RWPE1 (cell line): ENCODE results near the gene FCN1.

Experiments used
- CTCF ChIA-PET: fragments of 350-600 bp; sonication (Branson Sonifier 250); formaldehyde crosslinking; extraction: SDS; loops from one replicate; lab custom pipeline; 2021; lab: Yijun Ruan, JAX
- POLR2A ChIA-PET: fragments of 400-600 bp; formaldehyde crosslinking; extraction: SDS; loops from one replicate; lab custom pipeline; 2020; ENCODE audit warnings: antibody characterized with exemption; ENCODE audit not compliant: low non-redundant PET; lab: Yijun Ruan, JAX
- DNase-seq: peaks from one replicate; pipeline ENCODE4 v3.0.0; 2012; ENCODE audit warnings: low spot score
- H3K27ac ChIP-seq: fragments of 450-650 bp; 2 replicates; pipeline ENCODE4 v1.5.1; 2017
- CTCF ChIP-seq: fragments of 450-650 bp; conservative IDR thresholded peaks from 2 replicates; pipeline ENCODE4 v1.5.1; 2017; ENCODE audit warnings: low read depth, mild to moderate bottlenecking

FCN1 gene

GRCh38 chr9:134902936-134903335 lies 14.8 kb downstream of the FCN1 start:
- no peak for DNase-seq
- ChIA-PET CTCF (no interaction called here), POLR2A (no interaction called here)
- TF ChIP-seq CTCF: no peak
- no peak overlapping the region for H3K27ac ChIP-seq

- TF ChIP-seq CTCF: no peak
- CTCF ChIA-PET: no interaction called here
- DNase-seq: no peak
- POLR2A ChIA-PET: no interaction called here
- H3K27ac ChIP-seq: no peak overlapping the region
Measured at GRCh38 chr9:134899818-134900217, 17.9 kb downstream of the FCN1 start.

GRCh38 chr9:134899168-134899567 lies 18.5 kb downstream of the FCN1 start:
- ChIA-PET POLR2A (no interaction called here), CTCF (interaction anchor here (0.6 kb wide), 1 partner anchor 13 kb away, joined by 3 read pairs; no protein-coding TSS in a partner anchor)
- no peak for TF ChIP-seq CTCF
- H3K27ac ChIP-seq: no peak overlapping the region
- no peak for DNase-seq

- CTCF ChIA-PET: interaction anchor here (0.6 kb wide), 1 partner anchor 12 kb away, joined by 3 read pairs; no protein-coding TSS in a partner anchor
- TF ChIP-seq CTCF: no peak
- POLR2A ChIA-PET: no interaction called here
- no peak overlapping the region for H3K27ac ChIP-seq
- no peak for DNase-seq
Measured at GRCh38 chr9:134898319-134898718, 19.4 kb downstream of the FCN1 start.

- ChIA-PET POLR2A (no interaction called here), CTCF (interaction anchor here (0.5 to 0.6 kb wide), 2 partner anchors 63 to 514 kb away, joined by 4 read pairs; no protein-coding TSS in a partner anchor)
- no peak overlapping the region for H3K27ac ChIP-seq
- no peak for DNase-seq
- TF ChIP-seq CTCF: no peak
Measured at GRCh38 chr9:134897584-134898170, 20.0 kb downstream of the FCN1 start.

GRCh38 chr9:134896834-134897583 lies 20.7 kb downstream of the FCN1 start:
- POLR2A ChIA-PET: no interaction called here
- peak overlapping the region; percentile 61 for H3K27ac ChIP-seq

More at GRCh38 chr9:134896834-134897583, 20.7 kb downstream of the FCN1 start:
- no peak for DNase-seq
- TF ChIP-seq CTCF: no peak
- CTCF ChIA-PET: interaction anchor here (0.5 to 0.7 kb wide), 3 partner anchors 64 to 953 kb away, joined by 3 to 4 read pairs (median 4); no protein-coding TSS in a partner anchor
